HK-2 (cell line): ENCODE measurements around the gene DESI1.
A peak's percentile ranks its signal among the peaks of the same experiment; 100 is the strongest.
"Not testable (repeated sequence)": the region's sequence is repeated elsewhere in the genome, so short reads cannot be mapped to it uniquely, and the experiment has no call there.

Source experiments
- DNase-seq: peaks from one replicate; pipeline ENCODE4 v3.0.0-alpha.2; 2018; ENCODE audit not compliant: unreplicated experiment

DESI1 gene

GRCh38 chr22:41585898-41586297 is 34.9 kb downstream of the DESI1 start:
- DNase-seq, result no peak

GRCh38 chr22:41584881-41585280 is 36.0 kb downstream of the DESI1 start:
- DNase-seq, result no peak

GRCh38 chr22:41582694-41583093 is 38.1 kb downstream of the DESI1 start:
- no peak for DNase-seq

- no peak for DNase-seq
Measured at GRCh38 chr22:41579997-41580355, 40.9 kb downstream of the DESI1 start.

- DNase-seq, result no peak
Measured at GRCh38 chr22:41579297-41579996, 41.4 kb downstream of the DESI1 start.

GRCh38 chr22:41578818-41579217 is 42.0 kb downstream of the DESI1 start:
- DNase-seq, result no peak

- no peak for DNase-seq
Measured at GRCh38 chr22:41578114-41578513, 42.7 kb downstream of the DESI1 start.

- no peak for DNase-seq
Measured at GRCh38 chr22:41576877-41577276, 44.0 kb downstream of the DESI1 start.

- no peak for DNase-seq
Measured at GRCh38 chr22:41575533-41575932, 45.3 kb downstream of the DESI1 start.

- peak; percentile 50 for DNase-seq
Measured at GRCh38 chr22:41574847-41575381, 45.9 kb downstream of the DESI1 start.

- DNase-seq, result no peak
Measured at GRCh38 chr22:41573677-41574076, 47.2 kb downstream of the DESI1 start.

- not testable (repeated sequence) for DNase-seq
Measured at GRCh38 chr22:41572305-41572704, 48.5 kb downstream of the DESI1 start.

GRCh38 chr22:41571786-41572185 is 49.1 kb downstream of the DESI1 start:
- DNase-seq, result no peak

GRCh38 chr22:41570221-41570620 is 50.6 kb downstream of the DESI1 start:
- DNase-seq, result no peak

- no peak for DNase-seq
Measured at GRCh38 chr22:41568811-41569210, 52.0 kb downstream of the DESI1 start.

- no peak for DNase-seq
Measured at GRCh38 chr22:41567512-41567768, 53.4 kb downstream of the DESI1 start.

- peak; percentile 52 for DNase-seq
Measured at GRCh38 chr22:41565403-41566054, 55.3 kb downstream of the DESI1 start.

- DNase-seq, result no peak
Measured at GRCh38 chr22:41564563-41564962, 56.3 kb downstream of the DESI1 start.

GRCh38 chr22:41563051-41563711 is 57.7 kb downstream of the DESI1 start:
- DNase-seq, result peak; percentile 52

GRCh38 chr22:41562461-41562860 is 58.4 kb downstream of the DESI1 start:
- DNase-seq, result no peak

- DNase-seq, result no peak
Measured at GRCh38 chr22:41561788-41562187, 59.1 kb downstream of the DESI1 start.

GRCh38 chr22:41561335-41561734 is 59.5 kb downstream of the DESI1 start:
- DNase-seq, result peak; percentile 18

- DNase-seq, result no peak
Measured at GRCh38 chr22:41560095-41560471, 60.8 kb downstream of the DESI1 start.
